HG03521 (cell line): ENCODE results near the gene ALKBH2.
"Not testable (repeated sequence)": the region's sequence is repeated elsewhere in the genome, so short reads cannot be mapped to it uniquely, and the experiment has no call there.

Source experiments
- ATAC-seq: cut with Tn5 transposase; IDR thresholded peaks from one replicate; pipeline ENCODE4 v1.9.1; 2021; ENCODE audit warnings: mild to moderate bottlenecking, moderate library complexity; ENCODE audit not compliant: unreplicated experiment

ALKBH2 gene

DNA sequence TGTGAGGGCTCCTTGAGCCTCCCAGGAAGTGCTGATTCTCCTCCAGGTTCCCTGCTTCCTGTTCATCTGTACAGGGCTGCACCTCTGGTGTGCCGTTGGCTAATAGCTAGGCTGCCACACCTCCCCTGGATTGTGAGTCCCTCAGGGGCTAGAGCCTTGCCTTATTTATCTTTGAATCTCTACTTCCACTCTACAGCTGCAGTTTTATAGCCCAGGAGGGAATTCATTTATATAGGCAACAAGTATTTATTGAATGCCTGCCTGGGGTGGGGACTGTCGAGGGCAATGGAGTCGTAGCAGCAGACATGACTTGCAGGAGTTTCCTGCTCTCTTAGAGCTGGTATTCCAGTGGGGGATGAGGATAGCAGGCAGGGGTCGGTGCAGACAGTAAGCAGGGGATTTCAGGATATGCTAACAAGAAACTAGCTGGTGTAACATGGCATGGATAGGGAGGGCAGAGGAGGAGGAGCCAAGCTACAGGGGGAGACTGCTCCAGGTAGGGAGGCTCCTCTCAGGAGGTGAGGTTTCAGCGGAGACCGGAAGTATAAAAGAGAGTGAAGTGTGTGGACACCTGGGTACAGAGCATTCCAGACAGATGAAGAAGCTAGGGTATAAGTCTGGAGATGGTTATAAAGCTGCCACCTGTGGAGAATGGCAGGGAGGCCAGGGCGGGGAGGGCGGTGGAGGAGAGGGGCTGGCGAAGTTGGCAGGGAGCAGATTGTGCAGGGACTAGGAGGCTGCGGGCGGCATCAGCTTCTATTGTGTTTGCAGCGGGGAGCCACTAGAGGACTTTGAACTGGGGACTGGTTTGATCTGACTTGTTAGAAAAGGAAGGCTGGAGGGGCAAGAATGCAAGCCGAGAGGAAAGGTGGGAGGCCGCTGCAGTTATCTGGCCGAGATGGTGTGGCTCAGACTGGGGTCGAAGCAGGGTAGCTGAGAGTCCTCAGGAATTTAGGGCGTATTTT lies 23.7 kb downstream of the ALKBH2 start:
- no peak for ATAC-seq

DNA sequence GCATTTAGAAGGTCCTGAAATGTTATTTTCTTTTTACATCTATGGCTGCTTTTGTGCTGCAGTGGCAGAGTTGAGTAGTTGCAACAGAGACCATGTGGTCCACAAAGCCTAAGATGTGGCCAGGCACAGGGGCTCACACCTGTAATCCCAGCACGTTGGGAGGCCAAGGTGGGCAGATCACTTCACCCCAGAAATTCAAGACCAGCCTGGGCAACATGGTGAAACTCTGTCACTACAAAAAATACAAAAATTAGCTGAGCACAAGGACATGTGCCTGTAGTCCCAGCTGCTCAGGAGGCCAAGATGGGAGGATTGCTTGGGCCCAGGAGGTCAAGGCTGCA lies 27.4 kb downstream of the ALKBH2 start:
- ATAC-seq, result no peak

GRCh38 chr12:109065154-109065852 lies 28.0 kb downstream of the ALKBH2 start:
- no peak for ATAC-seq

DNA sequence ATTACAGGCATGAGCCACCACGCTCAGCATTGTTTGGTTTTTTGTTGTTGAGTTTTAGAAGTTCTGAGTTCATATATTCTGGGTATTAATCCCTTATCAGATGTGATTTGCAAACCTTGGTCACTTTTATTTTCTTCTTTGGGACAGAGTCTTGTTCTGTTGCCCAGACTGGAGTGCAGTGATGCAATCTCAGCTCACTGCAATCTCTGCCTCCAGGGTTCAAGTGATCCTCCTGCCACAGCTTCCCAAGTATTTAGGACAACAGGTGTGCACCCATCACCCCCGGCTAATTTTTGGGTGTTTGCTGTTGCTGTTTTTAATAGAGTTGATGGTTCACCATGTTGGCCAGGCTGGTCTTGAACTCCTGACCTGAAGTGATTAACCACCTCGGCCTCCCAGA lies 29.1 kb downstream of the ALKBH2 start:
- ATAC-seq, result no peak

DNA sequence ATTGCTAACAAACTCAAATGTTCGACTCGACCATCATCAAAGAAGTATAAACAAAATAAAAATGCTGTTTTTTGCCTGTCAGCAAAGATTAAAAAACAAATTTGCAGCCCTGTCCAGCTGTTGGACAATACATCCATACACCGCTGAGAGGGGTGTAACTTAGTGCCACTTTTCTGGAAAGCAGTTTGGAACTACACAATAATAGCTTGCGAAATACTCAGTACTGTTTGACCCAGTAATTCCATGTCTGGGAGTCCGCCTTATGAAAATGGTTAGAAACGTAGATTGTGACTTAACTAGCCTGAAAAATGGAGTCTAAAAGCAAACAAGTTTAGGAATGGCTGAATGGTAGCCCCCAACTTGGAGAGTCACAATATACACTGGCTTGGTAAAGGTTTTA lies 34.5 kb downstream of the ALKBH2 start:
- no peak for ATAC-seq

DNA sequence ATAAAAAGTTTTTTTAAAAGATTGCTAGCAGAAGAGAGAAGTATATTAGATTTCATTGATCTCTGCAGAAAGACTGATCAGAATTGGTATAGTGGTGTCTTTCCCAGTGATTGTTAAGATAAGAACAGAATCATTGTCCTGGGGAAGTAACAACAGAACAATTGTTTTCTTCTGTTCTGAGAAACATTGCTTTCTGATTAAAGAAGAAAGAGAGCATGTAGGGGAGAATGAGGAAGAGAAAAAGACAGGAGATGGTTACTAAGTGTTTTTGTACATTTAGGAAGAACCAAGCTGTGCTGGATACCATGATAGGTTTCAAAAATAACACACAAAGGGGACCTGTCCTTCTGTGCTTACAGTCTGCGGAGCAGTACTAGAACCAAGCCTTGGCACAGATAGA lies 35.9 kb downstream of the ALKBH2 start:
- no peak for ATAC-seq

- ATAC-seq, result no peak
Measured at GRCh38 chr12:109056891-109057290, 36.4 kb downstream of the ALKBH2 start.

GRCh38 chr12:109054520-109054919 lies 38.8 kb downstream of the ALKBH2 start:
- no peak for ATAC-seq

DNA sequence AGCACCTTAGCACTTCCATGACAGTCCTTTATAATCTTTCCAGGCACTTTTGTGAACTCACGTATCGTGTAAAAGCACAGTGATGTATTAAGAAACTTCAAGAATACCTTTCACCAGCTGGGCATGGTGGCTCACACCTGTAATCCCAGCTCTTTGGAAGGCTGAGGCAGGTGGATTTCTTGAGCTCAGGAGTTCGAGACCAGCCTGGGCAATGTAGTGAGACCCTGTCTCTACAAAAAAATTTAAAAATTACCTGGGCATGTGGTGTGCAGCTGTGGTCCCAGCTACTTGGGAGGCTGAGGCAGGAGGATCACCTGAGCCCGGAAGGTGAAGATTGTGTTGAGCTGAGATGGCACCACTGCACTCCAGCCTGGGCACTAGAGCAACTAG lies 39.2 kb downstream of the ALKBH2 start:
- not testable (repeated sequence) for ATAC-seq

DNA sequence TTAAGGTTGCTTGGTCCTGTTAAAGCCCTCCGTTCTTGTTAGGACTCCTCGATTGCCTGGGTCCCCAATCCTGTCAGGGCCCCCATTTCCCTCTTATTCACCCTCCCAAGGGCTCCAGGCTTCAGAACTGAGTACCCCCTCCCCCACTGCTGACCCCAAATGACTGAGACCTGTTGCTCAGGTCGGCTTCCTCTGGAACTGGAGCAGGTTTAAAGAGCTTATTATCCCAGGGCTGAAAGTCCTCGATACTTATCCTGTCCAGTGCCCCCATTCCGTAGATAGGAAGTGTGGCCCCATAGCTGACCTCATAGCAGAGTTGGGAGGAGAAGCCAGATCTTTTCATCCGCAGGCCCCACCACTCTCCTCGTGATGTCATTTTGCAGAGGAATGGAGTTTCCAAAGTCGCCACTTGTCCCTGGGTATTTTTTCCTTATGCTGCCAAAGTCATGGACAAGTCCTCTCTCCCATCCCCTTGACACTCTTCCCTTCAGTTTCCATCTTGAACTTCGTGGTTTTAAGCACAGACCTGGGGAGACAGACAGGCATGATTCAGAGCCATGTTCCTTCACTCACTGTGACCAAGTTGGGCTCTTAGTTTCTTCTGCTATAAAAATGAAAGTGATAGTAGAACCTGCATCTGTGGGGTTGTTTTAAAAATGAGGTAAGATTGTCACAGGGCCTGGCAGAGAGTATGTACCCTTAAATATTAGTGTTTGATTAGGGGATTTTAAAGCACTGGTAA lies 39.7 kb downstream of the ALKBH2 start:
- peak; percentile 44 for ATAC-seq

DNA sequence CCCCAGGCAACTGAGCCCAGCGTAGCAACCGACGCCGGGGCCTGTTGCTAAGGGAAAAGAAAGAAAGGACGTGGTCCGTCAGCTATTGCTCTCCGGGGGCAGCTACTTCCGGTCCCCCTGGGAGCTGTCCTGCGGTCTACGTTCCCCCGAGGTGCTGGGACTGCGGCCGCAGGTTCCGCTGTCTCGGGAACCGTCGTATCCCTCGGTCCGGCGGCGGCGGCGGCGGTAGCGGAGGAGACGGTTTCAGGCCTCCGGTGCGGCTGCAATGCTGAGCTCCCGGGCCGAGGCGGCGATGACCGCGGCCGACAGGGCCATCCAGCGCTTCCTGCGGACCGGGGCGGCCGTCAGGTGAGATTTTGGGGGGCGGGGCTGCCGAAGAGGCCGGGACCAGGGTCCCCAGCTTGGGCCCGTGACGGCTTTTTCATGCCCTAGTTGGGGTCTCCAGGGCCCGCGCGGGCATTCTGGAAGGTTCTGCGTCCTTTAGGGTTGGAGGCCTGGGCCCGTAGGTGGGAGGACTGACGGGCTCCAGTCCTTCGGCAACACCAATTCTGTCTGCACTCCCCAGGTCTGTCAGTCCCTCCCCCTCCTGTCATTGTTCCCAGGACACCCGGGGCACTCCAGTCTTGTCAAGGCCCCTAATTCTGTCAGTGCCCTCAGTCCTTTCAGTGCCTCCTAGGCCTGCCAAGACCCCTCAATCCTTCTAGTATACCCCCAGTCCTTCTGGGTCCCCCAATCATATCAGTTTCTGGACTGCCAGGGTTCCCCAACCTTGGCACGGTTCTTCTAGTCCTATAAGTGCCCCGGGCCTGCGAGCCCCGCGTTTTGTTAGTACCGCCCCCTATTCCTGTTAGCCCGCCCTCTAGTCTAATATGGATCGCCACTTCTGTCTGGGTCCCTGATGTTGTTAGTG lies 40.6 kb downstream of the ALKBH2 start, which contains the start of gene USP30:
Gene USP30, plus strand, starts transcription at position 163 of the 910 bp plus-strand sequence. Its CDS starts 103 bp downstream, at position 266.
- ATAC-seq, result peak; percentile 78

GRCh38 chr12:109052097-109052413 lies 41.2 kb downstream of the ALKBH2 start:
- no peak for ATAC-seq

DNA sequence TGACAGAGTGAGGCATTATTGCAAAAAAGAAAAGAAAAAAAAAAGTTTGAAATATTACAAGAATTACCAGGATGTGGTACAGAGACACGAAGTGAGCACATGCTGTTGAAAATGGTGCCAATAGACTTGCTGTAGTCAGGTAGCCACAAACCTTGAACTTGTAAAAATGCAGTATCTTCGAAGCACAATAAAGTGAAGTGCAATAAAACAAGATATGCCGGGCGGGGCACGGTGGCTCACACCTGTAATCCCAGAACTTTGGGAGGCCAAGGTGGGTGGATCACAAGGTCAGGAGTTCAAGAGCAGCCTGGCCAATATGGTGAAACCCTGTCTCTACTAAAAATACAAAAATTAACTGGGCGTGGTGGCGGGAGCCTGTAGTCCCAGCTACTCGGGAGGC lies 43.5 kb downstream of the ALKBH2 start:
- not testable (repeated sequence) for ATAC-seq

- ATAC-seq, result not testable (repeated sequence)
Measured at GRCh38 chr12:109048706-109049105, 44.6 kb downstream of the ALKBH2 start.

GRCh38 chr12:109047081-109047805 lies 46.0 kb downstream of the ALKBH2 start:
- no peak for ATAC-seq

- ATAC-seq, result no peak
Measured at GRCh38 chr12:109044241-109044640, 49.0 kb downstream of the ALKBH2 start.
